DOHH2 (cell line): ENCODE results near the gene TTBK2.

ENCODE experiments used
- EZH2phosphoT487 ChIP-seq: fragments of 200-600 bp; sonication (generic); IDR thresholded peaks from 2 replicates; pipeline ENCODE4 v1.6.1; 2017; ENCODE audit warnings: borderline replicate concordance, mild to moderate bottlenecking, antibody characterized with exemption, low read length, moderate library complexity, mixed read lengths
- TF ChIP-seq, protein P1 (sequence below): fragments of 200-600 bp; sonication (generic); IDR thresholded peaks from one replicate; pipeline ENCODE4 v1.5.1; 2014; ENCODE audit warnings: antibody characterized with exemption, mild to moderate bottlenecking, low read depth, low read length; ENCODE audit not compliant: poor library complexity, severe bottlenecking

- TF ChIP-seq, protein P1, sequence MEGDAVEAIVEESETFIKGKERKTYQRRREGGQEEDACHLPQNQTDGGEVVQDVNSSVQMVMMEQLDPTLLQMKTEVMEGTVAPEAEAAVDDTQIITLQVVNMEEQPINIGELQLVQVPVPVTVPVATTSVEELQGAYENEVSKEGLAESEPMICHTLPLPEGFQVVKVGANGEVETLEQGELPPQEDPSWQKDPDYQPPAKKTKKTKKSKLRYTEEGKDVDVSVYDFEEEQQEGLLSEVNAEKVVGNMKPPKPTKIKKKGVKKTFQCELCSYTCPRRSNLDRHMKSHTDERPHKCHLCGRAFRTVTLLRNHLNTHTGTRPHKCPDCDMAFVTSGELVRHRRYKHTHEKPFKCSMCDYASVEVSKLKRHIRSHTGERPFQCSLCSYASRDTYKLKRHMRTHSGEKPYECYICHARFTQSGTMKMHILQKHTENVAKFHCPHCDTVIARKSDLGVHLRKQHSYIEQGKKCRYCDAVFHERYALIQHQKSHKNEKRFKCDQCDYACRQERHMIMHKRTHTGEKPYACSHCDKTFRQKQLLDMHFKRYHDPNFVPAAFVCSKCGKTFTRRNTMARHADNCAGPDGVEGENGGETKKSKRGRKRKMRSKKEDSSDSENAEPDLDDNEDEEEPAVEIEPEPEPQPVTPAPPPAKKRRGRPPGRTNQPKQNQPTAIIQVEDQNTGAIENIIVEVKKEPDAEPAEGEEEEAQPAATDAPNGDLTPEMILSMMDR, result no peak
- TF ChIP-seq EZH2phosphoT487, result no peak
Measured at GRCh38 chr15:42903388-42904324, 16.9 kb downstream of the TTBK2 start.
